Uterus (tissue), 4 donors: ENCODE results near the gene RAD9A. TPM values are rescaled to one million over a fixed set of nuclear protein-coding genes. Genes with fewer than 3 reads are reported as not detected.
A peak's percentile ranks its signal among the peaks of the same experiment; 100 is the strongest.

Experiments
- DNase-seq, 2 donors: peaks; one replicate each; pipeline ENCODE4 v3.0.0-alpha.2; 2019 to 2020
- H3K27ac ChIP-seq, 2 donors: fragments of 200-600 bp; sonication (generic); 1 replicate in 1 of 2; 2 replicates in 1 of 2; pipeline ENCODE4 v1.5.1; 2016 to 2018
- H3K27me3 ChIP-seq, 2 donors: fragments of 200-600 bp; sonication (generic); one replicate each; pipeline ENCODE4 v1.5.1; 2018 to 2019; ENCODE audit warnings: control low read depth in 1 of 2
- H3K36me3 ChIP-seq, 2 donors: fragments of 200-600 bp; sonication (generic); one replicate each; pipeline ENCODE4 v1.5.1; 2019; ENCODE audit warnings: control low read depth in 1 of 2
- H3K4me1 ChIP-seq, 2 donors: fragments of 200-600 bp; sonication (generic); one replicate each; pipeline ENCODE4 v1.5.1; 2018 to 2019; ENCODE audit warnings: control low read depth in 1 of 2
- H3K4me3 ChIP-seq, 2 donors: fragments of 200-600 bp; sonication (generic); 1 replicate in 1 of 2; 2 replicates in 1 of 2; pipeline ENCODE4 v1.5.1; 2018 to 2019; ENCODE audit warnings: mild to moderate bottlenecking in 1 of 2
- H3K9me3 ChIP-seq, 2 donors: fragments of 200-600 bp; sonication (generic); one replicate each; pipeline ENCODE4 v1.5.1; 2019; ENCODE audit warnings: control low read depth in 1 of 2
- CTCF ChIP-seq, 4 experiments: fragments of 200-600 bp in 2 of 4; fragments of 450-650 bp in 2 of 4; sonication (generic) in 2 of 4; IDR thresholded peaks; one replicate each; pipeline ENCODE4 v1.5.1; 2016 to 2019; ENCODE audit warnings: antibody characterized with exemption in 4 of 4, mild to moderate bottlenecking in 2 of 4, moderate library complexity in 1 of 4
- POLR2A ChIP-seq, 2 donors: fragments of 450-650 bp; IDR thresholded peaks; one replicate each; pipeline ENCODE4 v1.6.1; 2016; ENCODE audit warnings: antibody characterized with exemption in 2 of 2, mild to moderate bottlenecking in 1 of 2, moderate library complexity in 1 of 2
- intact Hi-C: fragments of 100-400 bp; cut with DNase I; formaldehyde crosslinking; loops from one replicate; pipeline ENCODE4 v1.15.1; 2023; ENCODE audit warnings: low total_unique reads
- total RNA-seq, 4 donors: library from RNA; depleted of rRNA in 3 of 4; stranded (reverse); fragments of >200 nt in 3 of 4; gene quantifications; one replicate each; pipeline versions ENCODE4 v1.1.0 to v1.2.4, GENCODE V29; 2014 to 2023
- donor health status: DM: yes; HTN: yes; CAD: no.

RAD9A gene
- total RNA-seq, 4 donors from 2014 or later = 2.6 to 37.3 (median 11.6) TPM

GRCh38 chr11:67434395-67434881 is 42.7 kb downstream of the RAD9A start:
- intact Hi-C loops = no loop called here
- TF ChIP-seq CTCF (IDR thresholded peaks at IDR 0.05) (no peak), POLR2A (IDR thresholded peaks at IDR 0.05) (no peak)
- no peak overlapping the region for H3K27ac ChIP-seq
- H3K36me3 ChIP-seq = no peaks in the 10 kb centered on the region
- H3K4me1 ChIP-seq = peaks cover 0 to 4% of the 10 kb centered on the region in 2 donors
- no peak overlapping the region for H3K4me3 ChIP-seq
- DNase-seq = no peak
- H3K9me3 ChIP-seq = no peaks in the 10 kb centered on the region
- no peaks in the 10 kb centered on the region for H3K27me3 ChIP-seq

- no peak for DNase-seq
- Histone ChIP-seq H3K9me3 (no peaks in the 10 kb centered on the region), H3K27ac (peak overlapping the region in 1 of 2 donors; percentile 53), H3K4me3 (no peak overlapping the region), H3K4me1 (peaks cover 0 to 4% of the 10 kb centered on the region in 2 donors), H3K27me3 (no peaks in the 10 kb centered on the region), H3K36me3 (no peaks in the 10 kb centered on the region)
- intact Hi-C loops = no loop called here
- TF ChIP-seq CTCF (IDR thresholded peaks at IDR 0.05) = no peak
- TF ChIP-seq POLR2A (IDR thresholded peaks at IDR 0.05) = no peak
Measured at GRCh38 chr11:67435031-67435726, 43.4 kb downstream of the RAD9A start.

- Histone ChIP-seq H3K9me3 (no peaks in the 10 kb centered on the region), H3K36me3 (no peaks in the 10 kb centered on the region), H3K27ac (peak overlapping the region; percentile 53 to 58), H3K4me3 (no peak overlapping the region), H3K27me3 (no peaks in the 10 kb centered on the region), H3K4me1 (peaks cover 0 to 4% of the 10 kb centered on the region in 2 donors)
- intact Hi-C loops = no loop called here
- DNase-seq = no peak
- TF ChIP-seq CTCF (IDR thresholded peaks at IDR 0.05) = no peak
- no peak for TF ChIP-seq POLR2A (IDR thresholded peaks at IDR 0.05)
Measured at GRCh38 chr11:67435727-67436458, 44.1 kb downstream of the RAD9A start.

- Histone ChIP-seq H3K4me1 (peaks cover 0 to 4% of the 10 kb centered on the region in 2 donors), H3K36me3 (no peaks in the 10 kb centered on the region), H3K9me3 (no peaks in the 10 kb centered on the region), H3K27me3 (no peaks in the 10 kb centered on the region), H3K27ac (peak overlapping the region; percentile 32 to 58), H3K4me3 (no peak overlapping the region)
- DNase-seq = peak; percentile 55 to 56
- TF ChIP-seq CTCF (IDR thresholded peaks at IDR 0.05) = no peak
- no peak for TF ChIP-seq POLR2A (IDR thresholded peaks at IDR 0.05)
- intact Hi-C loops = no loop called here
Measured at GRCh38 chr11:67436459-67437081, 44.8 kb downstream of the RAD9A start.
